CD4-positive, alpha-beta T cell (primary cell): Measurements from ENCODE around the gene PTCRA. TPM values are rescaled to one million over a fixed set of nuclear protein-coding genes. Genes with fewer than 3 reads are reported as not detected.
"Not testable (repeated sequence)": the region's sequence is repeated elsewhere in the genome, so short reads cannot be mapped to it uniquely, and the experiment has no call there.

Experiments used
- ATAC-seq: fragments of 200-7000 bp; cut with Tn5 transposase; one replicate; pipeline ENCODE4 v1.10.0; 2022; ENCODE audit warnings: mild to moderate bottlenecking; ENCODE audit not compliant: poor library complexity
- CTCF ChIA-PET: fragments of 350-600 bp; sonication (Branson Sonifier 250); formaldehyde crosslinking; loops from one replicate; lab custom pipeline; 2021; ENCODE audit warnings: antibody characterized with exemption, inconsistent platforms; lab: Charles Lee
- POLR2A ChIA-PET: fragments of 350-600 bp; sonication (Branson Sonifier 250); formaldehyde crosslinking; loops from one replicate; lab custom pipeline; 2021; ENCODE audit warnings: antibody characterized with exemption, inconsistent platforms; lab: Charles Lee
- DNase-seq, 14 experiments: peaks; one replicate each; pipeline ENCODE4 v3.0.0-alpha.2; 2013 to 2020; ENCODE audit warnings: mixed read lengths in 2 of 14
- H3K27ac ChIP-seq, 2 donors: one replicate each; pipeline versions ENCODE4 v1.5.1 to v1.7.0; 2013; ENCODE audit warnings: low read length in 2 of 2, low read depth in 1 of 2, mild to moderate bottlenecking in 1 of 2
- H3K27me3 ChIP-seq, 2 experiments: 1 replicate in 1 of 2; 2 replicates in 1 of 2; pipeline versions ENCODE4 v1.6.1 to v1.7.0; 2013; ENCODE audit warnings: low read length in 2 of 2, control low read depth in 1 of 2, mild to moderate bottlenecking in 1 of 2, moderate library complexity in 1 of 2; ENCODE audit not compliant: insufficient read depth in 2 of 2, control insufficient read depth in 1 of 2
- H3K36me3 ChIP-seq: one replicate; pipeline ENCODE4 v1.6.1; 2013; ENCODE audit warnings: low read length, control low read depth; ENCODE audit not compliant: insufficient read depth
- H3K4me1 ChIP-seq: one replicate; pipeline ENCODE4 v1.6.1; 2013; ENCODE audit warnings: low read length, control low read depth; ENCODE audit not compliant: insufficient read depth
- H3K4me3 ChIP-seq: one replicate; pipeline ENCODE4 v1.5.1; 2013; ENCODE audit warnings: mild to moderate bottlenecking, low read length, moderate library complexity
- H3K9me3 ChIP-seq, 2 experiments: 1 replicate in 1 of 2; 2 replicates in 1 of 2; pipeline versions ENCODE4 v1.6.1 to v1.7.0; 2013; ENCODE audit warnings: low read length in 2 of 2, mild to moderate bottlenecking in 2 of 2, control low read depth in 1 of 2, moderate library complexity in 1 of 2; ENCODE audit not compliant: control insufficient read depth in 1 of 2, insufficient read depth in 1 of 2
- H3K27ac Mint-ChIP-seq: one replicate; pipeline ENCODE4 v1.8.0; 2020; ENCODE audit warnings: mixed read lengths
- H3K27me3 Mint-ChIP-seq: one replicate; pipeline ENCODE4 v1.8.0; 2021; ENCODE audit warnings: mixed read lengths
- H3K36me3 Mint-ChIP-seq: one replicate; pipeline ENCODE4 v1.8.0; 2021; ENCODE audit warnings: low read depth, mixed read lengths
- H3K4me1 Mint-ChIP-seq: one replicate; pipeline ENCODE4 v1.8.0; 2021; ENCODE audit warnings: low read depth, mixed read lengths
- H3K4me3 Mint-ChIP-seq: one replicate; pipeline ENCODE4 v1.8.0; 2020; ENCODE audit warnings: mild to moderate bottlenecking, mixed read lengths
- H3K9me3 Mint-ChIP-seq: one replicate; pipeline ENCODE4 v1.8.0; 2020; ENCODE audit warnings: mixed read lengths
- intact Hi-C, 2 experiments: fragments of 100-400 bp; cut with DNase I in 1 of 2; cut with micrococcal nuclease in 1 of 2; formaldehyde crosslinking; loops; one replicate each; pipeline versions ENCODE4 v1.15.1 to v1.9.0; 2023 to 2025; cut with DNase I, micrococcal nuclease
- total RNA-seq, 174 experiments: library from RNA in 2 of 174; stranded (reverse) in 2 of 174; gene quantifications; one replicate each; pipeline ENCODE4 v1.2.3 and lab custom pipeline; 2021 to 2026
- TF ChIP-seq, protein P1 (sequence below): fragments of 200-600 bp; IDR thresholded peaks from one replicate; pipeline ENCODE4 v1.8.0; 2022; ENCODE audit warnings: antibody characterized with exemption, mild to moderate bottlenecking

Gene PTCRA
- total RNA-seq, 2 experiments from 2014 or later, result not detected

DNA sequence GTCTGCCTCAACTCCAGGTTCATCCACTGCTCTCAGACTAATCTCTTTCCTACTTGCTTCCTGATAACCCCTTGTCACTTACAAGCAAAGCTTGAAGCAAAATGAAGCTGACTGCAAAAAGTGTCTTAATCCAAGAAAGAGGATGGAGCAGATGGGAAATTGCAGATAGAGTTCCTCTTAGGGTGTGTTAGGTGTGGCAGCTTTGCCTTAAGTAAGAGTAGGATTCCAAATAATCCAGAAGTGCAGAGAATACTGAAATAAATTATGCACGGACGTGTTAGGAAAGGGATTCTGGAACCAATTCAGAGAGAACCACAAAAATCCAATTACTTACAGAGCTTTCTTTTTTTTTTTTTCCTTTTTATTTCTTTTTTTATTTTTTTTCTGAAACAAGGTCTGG is 42.5 kb upstream of the PTCRA start:
- H3K27ac Mint-ChIP-seq, result no peak overlapping the region
- ATAC-seq (no peak), DNase-seq (no peak)
- peaks cover 14% of the 10 kb centered on the region for H3K36me3 Mint-ChIP-seq
- no peaks in the 10 kb centered on the region for H3K9me3 Mint-ChIP-seq
- H3K9me3 ChIP-seq, result no peaks in the 10 kb centered on the region
- H3K4me1 ChIP-seq, result no peaks in the 10 kb centered on the region
- H3K27me3 Mint-ChIP-seq, result no peaks in the 10 kb centered on the region
- ChIA-PET CTCF (interaction anchor here (0.6 to 1.0 kb wide), 2 partner anchors 16 to 261 kb away, joined by 3 to 4 read pairs; no protein-coding TSS in a partner anchor), POLR2A (interaction anchor here (1.2 to 1.4 kb wide), 2 partner anchors 147 to 211 kb away, joined by 3 to 4 read pairs; no protein-coding TSS in a partner anchor)
- TF ChIP-seq, protein P1, sequence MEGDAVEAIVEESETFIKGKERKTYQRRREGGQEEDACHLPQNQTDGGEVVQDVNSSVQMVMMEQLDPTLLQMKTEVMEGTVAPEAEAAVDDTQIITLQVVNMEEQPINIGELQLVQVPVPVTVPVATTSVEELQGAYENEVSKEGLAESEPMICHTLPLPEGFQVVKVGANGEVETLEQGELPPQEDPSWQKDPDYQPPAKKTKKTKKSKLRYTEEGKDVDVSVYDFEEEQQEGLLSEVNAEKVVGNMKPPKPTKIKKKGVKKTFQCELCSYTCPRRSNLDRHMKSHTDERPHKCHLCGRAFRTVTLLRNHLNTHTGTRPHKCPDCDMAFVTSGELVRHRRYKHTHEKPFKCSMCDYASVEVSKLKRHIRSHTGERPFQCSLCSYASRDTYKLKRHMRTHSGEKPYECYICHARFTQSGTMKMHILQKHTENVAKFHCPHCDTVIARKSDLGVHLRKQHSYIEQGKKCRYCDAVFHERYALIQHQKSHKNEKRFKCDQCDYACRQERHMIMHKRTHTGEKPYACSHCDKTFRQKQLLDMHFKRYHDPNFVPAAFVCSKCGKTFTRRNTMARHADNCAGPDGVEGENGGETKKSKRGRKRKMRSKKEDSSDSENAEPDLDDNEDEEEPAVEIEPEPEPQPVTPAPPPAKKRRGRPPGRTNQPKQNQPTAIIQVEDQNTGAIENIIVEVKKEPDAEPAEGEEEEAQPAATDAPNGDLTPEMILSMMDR, result no peak
- no peak overlapping the region for H3K27ac ChIP-seq
- H3K27me3 ChIP-seq, result no peaks in the 10 kb centered on the region
- no peak overlapping the region for H3K4me3 Mint-ChIP-seq
- no peak overlapping the region for H3K4me3 ChIP-seq
- peaks cover 4% of the 10 kb centered on the region for H3K36me3 ChIP-seq
- no peaks in the 10 kb centered on the region for H3K4me1 Mint-ChIP-seq
- intact Hi-C loops, result no loop called here

DNA sequence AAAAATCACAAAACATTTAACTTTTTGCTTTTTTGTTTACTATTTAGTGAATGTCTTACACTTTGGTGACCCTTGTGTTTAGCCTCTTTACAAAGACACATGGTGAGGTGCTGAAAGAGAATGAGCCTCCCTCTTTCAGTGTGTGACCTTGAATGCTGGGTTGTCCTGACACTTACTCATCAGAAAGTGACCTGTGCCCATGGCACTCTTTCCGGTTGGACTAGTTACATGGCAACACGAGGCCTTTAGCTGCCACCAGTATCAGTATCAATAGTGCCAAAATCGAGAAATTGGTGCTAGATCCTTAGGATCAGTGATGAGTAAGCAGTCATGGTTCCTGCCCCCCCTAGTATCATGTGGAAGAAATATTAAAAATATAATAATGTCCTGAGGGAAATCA is 38.2 kb upstream of the PTCRA start:
- Histone ChIP-seq H3K27me3 (no peaks in the 10 kb centered on the region), H3K4me3 (no peak overlapping the region), H3K27ac (no peak overlapping the region), H3K9me3 (no peaks in the 10 kb centered on the region), H3K36me3 (peaks cover 12% of the 10 kb centered on the region), H3K4me1 (peaks cover 34% of the 10 kb centered on the region)
- peaks cover 10% of the 10 kb centered on the region for H3K4me1 Mint-ChIP-seq
- POLR2A ChIA-PET, result interaction anchor here (1.0 to 4.0 kb wide), 3 partner anchors 95 to 152 kb away, joined by 3 to 111 read pairs (median 27); partner anchors contain the start of gene TBCC
- peak overlapping the region; percentile 64 for H3K27ac Mint-ChIP-seq
- no peaks in the 10 kb centered on the region for H3K9me3 Mint-ChIP-seq
- TF ChIP-seq, protein P1, result no peak
- intact Hi-C loops, result loop anchor here (1.0 to 5.0 kb wide), 6 partner anchors 14 to 660 kb away; partner anchors contain the start of genes BICRAL (in 1 of the 2) and MRPS10 (in 1 of the 2)
- H3K36me3 Mint-ChIP-seq, result peaks cover 27% of the 10 kb centered on the region
- ATAC-seq (no peak), DNase-seq (no peak)
- CTCF ChIA-PET, result no interaction called here
- peak overlapping the region; percentile 63 for H3K4me3 Mint-ChIP-seq
- H3K27me3 Mint-ChIP-seq, result no peaks in the 10 kb centered on the region

DNA sequence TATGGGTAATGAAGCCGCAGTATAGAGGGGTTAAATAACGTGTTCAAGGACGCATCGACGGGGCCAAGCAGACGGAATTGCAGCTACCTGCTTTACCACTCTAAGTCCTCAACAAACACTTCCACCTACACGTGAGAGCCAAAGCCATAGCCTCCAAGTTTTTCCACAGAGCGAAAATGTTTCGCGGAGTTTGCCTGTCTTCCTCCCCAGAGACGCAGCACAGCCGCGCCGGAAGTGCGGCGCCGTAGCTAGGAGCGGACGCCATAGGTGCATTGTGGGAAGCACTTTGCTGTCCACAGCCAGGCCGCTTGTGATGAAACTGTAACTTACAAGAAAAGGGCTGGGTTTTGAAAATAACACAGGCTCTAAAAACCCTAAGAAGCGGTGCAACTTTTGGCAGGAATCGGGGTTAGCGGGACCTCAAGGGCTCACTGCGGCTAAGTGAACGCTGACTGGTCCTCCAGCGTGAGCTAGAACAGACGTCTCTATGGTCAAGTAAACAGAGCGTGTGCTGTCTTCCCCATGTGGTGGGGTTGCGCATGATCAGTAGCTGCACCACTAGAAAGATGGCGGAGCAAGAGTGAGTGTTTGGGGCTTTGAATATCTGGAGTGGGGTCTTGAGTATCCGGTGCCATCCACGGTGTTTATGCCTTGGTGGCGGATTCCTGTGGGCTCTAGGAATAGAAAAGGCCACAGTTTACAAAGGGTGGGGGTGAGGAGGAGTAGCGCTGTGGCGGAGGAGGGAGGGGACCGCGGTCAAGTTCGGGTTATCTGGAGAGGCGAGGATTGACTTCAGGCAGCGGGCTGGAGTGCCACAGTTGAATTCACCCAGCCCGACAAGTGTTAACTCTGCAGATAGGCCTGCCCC is 36.2 kb upstream of the PTCRA start, which contains the start of gene RPL7L1:
Gene RPL7L1 (plus strand): TSS at position 245 of the 868 bp plus-strand sequence. CDS start 295 bp downstream, at position 540.
- peaks cover 47% of the 10 kb centered on the region for H3K36me3 Mint-ChIP-seq
- peak; percentile 92 for ATAC-seq
- H3K27me3 Mint-ChIP-seq, result no peaks in the 10 kb centered on the region
- DNase-seq, result peak; percentile 68 to 93 (median 79)
- ChIA-PET POLR2A (interaction anchor here (0.6 to 4.0 kb wide), 45 partner anchors 9 to 1093 kb away, joined by 3 to 111 read pairs (median 4); partner anchors contain the start of genes BICRAL, CNPY3, CUL7 and KLHDC3), CTCF (interaction anchor here (0.8 to 2.2 kb wide), 8 partner anchors 11 to 1092 kb away, joined by 3 to 15 read pairs (median 4); partner anchors contain the start of genes CNPY3, TBCC and TOMM6)
- peaks cover 31% of the 10 kb centered on the region for H3K36me3 ChIP-seq
- H3K4me3 ChIP-seq, result peak within 1 kb of the TSS; percentile 69
- H3K27ac Mint-ChIP-seq, result peak within 1 kb of the TSS; percentile 97
- H3K27me3 ChIP-seq, result no peaks in the 10 kb centered on the region
- no peaks in the 10 kb centered on the region for H3K9me3 Mint-ChIP-seq
- H3K4me1 Mint-ChIP-seq, result peaks cover 23% of the 10 kb centered on the region
- TF ChIP-seq, protein P1, result no peak
- peaks cover 41% of the 10 kb centered on the region for H3K4me1 ChIP-seq
- intact Hi-C loops, result loop anchor here (1.0 to 5.0 kb wide), 7 partner anchors 11 to 662 kb away; partner anchors contain the start of genes TBCC (in 2 of the 2), BICRAL (in 1 of the 2) and MRPS10 (in 1 of the 2)
- H3K27ac ChIP-seq, result peak within 1 kb of the TSS; percentile 94 to 95
- peak within 1 kb of the TSS; percentile 93 for H3K4me3 Mint-ChIP-seq
- H3K9me3 ChIP-seq, result no peaks in the 10 kb centered on the region

DNA sequence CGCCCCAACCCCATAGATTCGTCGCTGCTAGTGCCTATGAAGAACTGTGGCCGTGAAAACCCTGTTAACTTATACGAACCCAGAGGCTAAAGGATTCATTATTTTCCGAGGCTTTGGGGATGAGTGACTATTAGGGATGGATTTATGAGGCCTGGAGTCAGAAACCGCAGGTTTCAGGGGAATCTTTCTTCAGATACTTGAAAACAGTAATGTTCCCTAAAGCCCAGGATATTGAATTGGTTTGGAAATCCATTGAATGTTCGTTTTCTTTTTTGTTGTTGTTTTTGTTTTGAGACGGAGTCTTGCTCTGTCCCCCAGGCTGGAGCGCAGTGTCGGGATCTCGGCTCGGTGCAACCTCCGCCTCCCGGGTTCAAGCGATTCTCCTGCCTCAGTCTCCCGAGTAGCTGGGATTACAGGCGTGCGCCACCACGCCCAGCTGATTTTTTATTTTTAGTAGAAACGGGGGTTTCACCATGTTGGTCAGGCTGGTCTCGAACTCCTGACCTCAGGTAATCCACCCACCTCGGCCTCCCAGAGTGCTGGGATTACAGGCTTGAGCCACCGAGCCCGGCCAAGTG is 35.5 kb upstream of the PTCRA start:
- ChIA-PET CTCF (interaction anchor here (0.8 to 2.2 kb wide), 6 partner anchors 19 to 263 kb away, joined by 3 to 15 read pairs (median 4); partner anchors contain the start of genes CNPY3 and TBCC), POLR2A (interaction anchor here (0.9 to 4.0 kb wide), 31 partner anchors 10 to 1093 kb away, joined by 3 to 111 read pairs (median 5); partner anchors contain the start of genes BICRAL, CNPY3, KLHDC3 and MEA1)
- Mint-ChIP-seq H3K4me1 (peaks cover 23% of the 10 kb centered on the region), H3K27ac (peak overlapping the region; percentile 97), H3K36me3 (peaks cover 54% of the 10 kb centered on the region), H3K4me3 (peak overlapping the region; percentile 93)
- intact Hi-C loops, result loop anchor here in 1 of 2 experiments (5.0 kb wide), 1 partner anchor 52 kb away; no protein-coding TSS in a partner anchor
- H3K4me3 ChIP-seq, result peak overlapping the region; percentile 69
- H3K4me1 ChIP-seq, result peaks cover 41% of the 10 kb centered on the region
- H3K27me3 ChIP-seq, H3K27me3 Mint-ChIP-seq, H3K9me3 Mint-ChIP-seq, DNase-seq, ATAC-seq, H3K9me3 ChIP-seq: not testable (repeated sequence)
- peaks cover 37% of the 10 kb centered on the region for H3K36me3 ChIP-seq
- H3K27ac ChIP-seq, result peak overlapping the region; percentile 94 to 95
